HG02938 (cell line): ENCODE data around the gene ITPKB.
"Not testable (repeated sequence)": the region's sequence is repeated elsewhere in the genome, so short reads cannot be mapped to it uniquely, and the experiment has no call there.

Source experiments
- ATAC-seq: cut with Tn5 transposase; IDR thresholded peaks from one replicate; pipeline ENCODE4 v1.9.1; 2021; ENCODE audit warnings: mild to moderate bottlenecking, moderate library complexity; ENCODE audit not compliant: unreplicated experiment

The ITPKB gene

DNA sequence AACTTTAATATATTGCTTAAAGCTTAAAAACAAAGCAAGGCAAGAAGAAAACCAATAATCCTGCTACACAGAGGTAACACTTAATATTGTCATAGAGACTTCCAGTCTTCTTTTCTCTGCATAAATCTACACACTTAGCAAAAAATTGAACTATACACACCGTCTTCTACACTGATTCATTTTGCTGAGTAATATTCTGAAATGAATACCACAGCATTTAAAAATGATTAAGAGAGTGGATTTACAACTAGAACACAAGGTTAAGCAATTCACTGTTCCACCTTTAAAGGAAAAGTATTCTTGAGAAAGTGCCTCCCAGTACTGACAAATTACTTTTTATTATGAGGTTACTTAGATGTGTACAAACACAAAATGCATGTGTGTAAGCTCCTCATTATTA is 22.2 kb upstream of the ITPKB start:
- ATAC-seq, result no peak

DNA sequence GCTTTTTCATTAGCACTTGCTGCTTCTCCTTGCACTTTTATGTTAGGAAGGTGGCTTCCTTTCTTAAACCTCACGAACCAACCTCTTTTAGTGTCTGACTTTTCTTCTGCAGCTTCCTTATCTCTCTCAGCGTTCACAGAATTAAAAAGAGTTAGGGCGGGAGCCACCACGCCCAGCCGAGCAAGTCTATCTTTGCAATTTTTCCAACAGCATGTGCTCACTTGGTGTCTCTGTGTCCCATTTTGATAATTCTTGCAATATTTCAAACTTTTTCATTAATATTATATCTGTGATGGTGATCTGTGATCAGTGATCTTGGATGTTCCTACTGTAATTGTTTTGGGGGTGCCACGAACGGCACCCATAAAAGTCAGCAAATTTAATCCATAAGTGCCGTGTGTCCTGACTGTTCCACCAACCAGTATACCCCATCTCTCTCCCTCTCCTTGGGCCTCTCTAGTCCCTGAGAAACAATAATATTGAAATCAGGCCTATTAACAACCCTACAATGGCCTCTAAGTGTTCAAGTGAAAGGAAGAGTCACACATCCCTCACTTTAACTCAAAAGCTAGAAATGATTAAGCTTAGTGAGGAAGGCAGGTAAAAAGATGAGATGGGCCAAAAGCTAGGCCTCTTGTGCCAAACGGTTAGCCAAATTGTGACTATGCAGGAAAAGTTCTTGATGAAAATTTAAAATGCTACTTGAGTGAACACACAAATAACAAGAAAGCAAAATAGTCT is 15.9 kb upstream of the ITPKB start:
- no peak for ATAC-seq

DNA sequence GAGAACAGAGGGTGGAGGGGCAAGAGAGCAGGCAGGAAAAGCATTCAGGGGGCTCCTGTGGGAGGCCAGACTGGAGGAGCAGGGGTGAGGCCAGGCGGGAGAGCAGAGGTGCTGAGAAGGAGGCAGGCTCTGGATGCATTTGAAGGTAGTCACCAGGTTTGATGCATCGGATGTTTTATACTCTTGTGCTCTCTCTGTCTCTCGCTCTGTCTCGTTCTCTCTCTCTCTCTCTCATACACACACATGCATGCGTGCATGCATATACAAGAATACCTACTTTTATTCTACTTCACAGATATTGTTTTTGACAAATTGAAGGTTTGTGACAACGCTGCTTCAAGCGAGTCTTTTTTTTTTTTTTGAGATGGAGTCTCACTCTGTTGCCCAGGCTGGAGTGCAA is 15.0 kb upstream of the ITPKB start:
- ATAC-seq, result no peak

DNA sequence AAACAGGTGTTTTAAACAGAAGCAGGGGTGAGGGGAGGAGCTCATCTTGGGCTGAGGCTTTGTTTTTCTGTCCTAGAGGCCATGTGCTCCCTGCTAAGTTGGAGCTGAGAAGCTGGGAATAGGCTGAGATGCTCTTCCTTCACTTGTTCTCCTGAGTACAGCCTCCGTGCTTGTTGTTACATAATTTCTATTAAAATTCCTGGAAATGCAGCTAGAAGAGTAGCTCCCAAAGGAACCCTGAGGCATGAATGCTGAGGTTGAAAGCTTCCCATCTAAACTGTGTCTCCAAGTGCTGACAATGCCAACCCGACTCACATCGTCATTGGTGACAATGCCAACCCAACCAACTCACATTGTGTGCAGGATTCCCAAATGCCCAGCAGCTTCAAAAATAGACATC is 12.6 kb upstream of the ITPKB start:
- no peak for ATAC-seq

DNA sequence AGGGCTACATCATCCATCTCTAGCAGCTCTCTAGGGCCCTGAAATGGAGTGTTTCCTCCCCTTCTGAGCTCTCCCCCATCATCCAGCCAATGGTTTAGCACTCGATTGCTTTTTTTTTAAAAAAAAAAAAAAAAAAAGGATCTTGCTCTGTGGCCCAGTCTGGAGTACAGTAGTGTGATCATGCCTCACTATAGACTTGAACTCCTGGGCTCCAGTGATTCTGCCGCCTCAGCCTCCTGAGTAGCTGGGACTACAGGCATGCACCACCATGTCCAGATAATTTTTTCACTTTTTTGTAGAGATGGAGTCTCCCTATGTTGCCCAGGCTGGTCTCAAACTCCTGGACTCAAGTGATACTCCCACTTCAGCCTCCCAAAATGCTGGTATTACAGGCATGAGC is 12.1 kb upstream of the ITPKB start:
- ATAC-seq, result no peak

DNA sequence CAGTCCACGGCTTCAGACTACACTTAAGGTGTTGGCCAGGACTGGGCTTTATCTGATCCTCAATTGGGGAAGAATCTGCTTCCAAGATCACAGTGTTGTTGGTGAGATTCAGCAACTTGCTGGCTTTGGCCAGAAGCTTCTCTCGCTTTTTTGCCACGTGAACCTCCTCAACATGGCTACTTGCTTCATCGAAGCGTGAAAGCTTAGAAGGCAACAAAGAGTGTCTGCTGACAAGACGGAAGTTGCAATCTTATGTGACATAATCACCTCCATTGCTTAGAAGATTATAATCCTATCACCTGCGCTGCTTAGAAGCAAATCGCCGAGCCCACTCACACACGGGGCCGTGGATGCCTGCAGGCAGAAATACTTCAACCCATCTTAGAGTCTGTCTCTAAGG is 10.4 kb upstream of the ITPKB start:
- no peak for ATAC-seq

DNA sequence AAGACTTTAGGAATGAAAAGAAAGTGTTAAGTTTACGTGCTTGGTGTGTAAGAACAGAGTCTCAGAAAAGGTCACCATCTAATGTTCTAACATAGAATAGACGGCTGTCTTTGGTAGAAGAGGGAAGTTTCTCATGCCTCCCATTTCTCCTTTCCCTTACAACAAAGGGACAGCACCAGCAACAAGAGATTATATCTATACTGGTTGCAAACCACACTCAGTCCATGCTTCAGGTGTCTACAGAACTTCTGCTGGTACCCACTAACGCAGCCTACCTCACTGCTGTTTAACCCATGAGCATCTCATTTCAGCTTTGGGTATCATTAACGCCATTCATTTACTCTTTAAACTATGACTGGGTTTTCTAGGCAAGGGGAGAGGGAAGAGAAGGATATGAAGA is 9.2 kb upstream of the ITPKB start:
- ATAC-seq, result no peak

DNA sequence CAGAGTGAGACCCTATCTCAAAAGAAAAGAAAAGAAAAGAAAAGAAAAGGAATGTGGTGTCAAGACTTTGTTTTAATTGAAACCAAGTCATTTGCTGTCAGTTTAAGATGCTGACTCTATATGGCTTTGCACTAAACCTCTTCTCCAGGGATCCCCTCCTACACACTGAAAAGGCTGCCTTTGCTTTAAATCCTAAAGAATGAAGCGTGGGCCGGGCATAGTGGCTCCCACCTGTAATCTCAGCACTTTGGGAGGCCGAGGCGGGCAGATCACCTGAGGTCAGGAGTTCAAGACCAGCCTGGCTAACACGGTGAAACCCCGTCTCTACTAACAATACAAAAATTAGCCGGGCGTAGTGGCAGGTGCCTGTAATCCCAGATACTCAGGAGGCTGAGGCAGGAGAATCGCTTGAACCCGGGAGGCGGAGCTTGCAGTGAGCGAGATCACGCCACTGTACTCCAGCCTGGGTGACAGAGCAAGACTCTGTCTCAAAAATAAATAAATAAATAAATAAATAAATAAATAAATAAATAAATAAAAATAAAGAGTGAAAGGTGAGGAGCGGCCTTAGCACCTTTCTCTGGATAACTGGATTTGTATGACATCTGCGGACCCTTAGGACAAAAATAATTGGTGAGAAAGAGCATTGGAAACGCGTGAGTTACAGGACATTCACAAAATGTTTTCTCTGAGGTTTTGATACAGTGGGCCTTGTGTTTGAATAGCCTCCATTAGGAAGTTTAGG is 8.6 kb upstream of the ITPKB start:
- ATAC-seq, result not testable (repeated sequence)

DNA sequence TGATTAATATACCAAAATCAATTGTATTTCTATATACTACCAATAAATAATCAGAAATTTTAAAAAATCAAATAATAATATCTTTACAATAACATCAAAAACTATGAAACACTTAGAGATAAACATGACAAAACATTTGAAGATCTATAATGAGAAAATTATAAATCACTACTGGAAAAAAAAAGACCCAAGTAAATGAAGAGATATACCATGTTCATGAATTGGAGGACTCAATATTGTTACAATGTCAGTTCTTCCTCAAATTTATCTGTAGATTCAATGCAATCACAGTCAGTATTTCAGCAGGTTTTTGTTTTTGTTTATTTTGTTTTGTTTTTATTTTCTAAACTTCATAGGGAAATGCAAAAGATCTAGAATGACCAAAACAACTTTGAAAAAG is 4.2 kb upstream of the ITPKB start:
- no peak for ATAC-seq

DNA sequence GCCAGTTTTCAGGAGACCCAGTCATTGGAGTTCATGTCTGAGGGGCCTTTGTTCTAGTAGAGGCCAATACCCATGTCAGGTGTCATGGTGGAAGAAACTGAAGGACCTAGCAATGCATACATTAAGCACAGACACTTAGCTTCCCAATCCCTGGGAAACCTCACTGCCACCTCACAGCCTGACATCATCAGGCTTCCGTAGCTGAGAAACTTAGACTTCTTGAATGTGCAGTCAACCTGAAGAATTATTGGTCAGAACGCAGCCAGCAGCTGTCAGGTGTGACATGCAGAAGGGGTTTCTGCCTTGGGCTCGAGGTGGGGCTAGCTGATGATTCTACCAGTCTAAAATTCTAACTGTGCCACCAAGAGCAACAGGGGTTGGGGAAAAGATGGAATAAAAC is 1.9 kb upstream of the ITPKB start:
- ATAC-seq, result no peak

DNA sequence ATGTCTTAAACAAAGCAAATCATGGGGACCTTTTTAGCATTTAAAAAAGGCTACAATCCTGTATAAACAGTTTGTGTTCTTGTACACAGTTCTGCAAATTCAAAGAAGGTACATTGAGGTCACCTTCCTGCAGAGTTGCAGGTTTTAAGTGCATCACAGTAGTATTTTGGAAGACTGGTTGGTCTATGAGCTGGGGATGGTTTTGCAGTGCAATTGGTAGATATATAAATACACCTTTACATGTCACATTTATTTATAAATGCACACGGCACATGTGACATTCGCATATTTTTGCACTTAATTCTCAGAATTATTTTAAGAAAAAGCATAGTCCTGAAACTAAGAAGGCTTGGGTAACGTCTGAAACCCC is 599 bp upstream of the ITPKB start:
- no peak for ATAC-seq

DNA sequence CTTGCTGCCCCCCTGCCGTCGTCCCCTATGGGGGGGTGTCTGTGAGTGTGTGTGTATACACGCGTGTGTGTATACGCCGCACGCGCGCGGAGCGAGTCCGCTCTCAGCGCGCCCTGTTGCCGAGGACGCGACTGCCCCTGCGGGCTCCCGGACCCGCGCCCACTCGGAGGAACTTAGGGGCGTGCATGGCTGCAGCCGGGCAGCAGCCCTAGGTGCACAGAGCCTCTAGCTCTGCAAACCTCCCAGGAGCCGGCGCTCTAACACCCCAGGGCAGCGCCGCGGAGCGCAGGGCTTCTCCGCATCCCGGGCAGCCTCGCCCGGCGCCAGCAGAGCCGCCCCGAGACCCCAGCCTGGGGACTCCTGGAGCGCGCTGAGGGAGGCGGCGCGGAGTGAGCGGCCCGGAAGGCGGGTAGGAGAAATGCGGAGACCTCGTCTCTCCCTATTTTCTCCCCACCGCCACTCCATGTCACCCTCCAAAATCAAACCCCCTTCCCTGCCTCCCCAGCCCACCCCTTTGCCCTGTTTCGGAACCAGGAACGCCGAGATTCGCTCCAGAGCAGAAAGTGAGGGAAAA is 574 bp downstream of the ITPKB start:
- no peak for ATAC-seq

DNA sequence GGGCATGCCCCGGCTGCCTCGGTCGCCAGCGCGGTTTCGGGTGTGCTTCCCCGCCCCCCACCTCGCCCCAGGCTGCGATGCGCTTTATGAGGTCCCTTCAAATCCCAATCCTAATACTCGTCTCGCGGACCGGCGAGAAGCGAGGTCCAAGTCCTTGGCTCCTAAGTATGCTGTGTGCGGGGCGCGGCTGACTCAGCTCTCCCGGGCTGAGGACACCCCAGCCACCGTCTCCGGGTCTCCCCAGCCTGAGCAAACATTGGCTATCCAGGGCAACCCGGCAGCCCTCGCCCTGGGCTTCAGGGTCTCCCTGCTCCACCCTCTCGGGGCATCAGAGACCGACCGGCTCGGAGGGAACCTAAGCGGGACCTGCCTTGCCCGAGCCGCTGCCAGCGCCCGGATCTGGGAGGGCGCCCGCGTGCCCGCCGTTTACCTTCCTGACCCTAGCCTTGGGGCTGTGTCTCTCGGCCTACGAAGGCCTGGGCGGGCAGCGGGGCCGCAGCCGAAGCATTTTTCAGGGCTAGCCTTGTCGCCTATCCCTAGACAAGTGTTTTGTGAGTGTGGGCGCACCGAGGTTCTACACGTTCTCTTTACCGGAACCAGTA is 1.2 kb downstream of the ITPKB start:
- ATAC-seq, result no peak

DNA sequence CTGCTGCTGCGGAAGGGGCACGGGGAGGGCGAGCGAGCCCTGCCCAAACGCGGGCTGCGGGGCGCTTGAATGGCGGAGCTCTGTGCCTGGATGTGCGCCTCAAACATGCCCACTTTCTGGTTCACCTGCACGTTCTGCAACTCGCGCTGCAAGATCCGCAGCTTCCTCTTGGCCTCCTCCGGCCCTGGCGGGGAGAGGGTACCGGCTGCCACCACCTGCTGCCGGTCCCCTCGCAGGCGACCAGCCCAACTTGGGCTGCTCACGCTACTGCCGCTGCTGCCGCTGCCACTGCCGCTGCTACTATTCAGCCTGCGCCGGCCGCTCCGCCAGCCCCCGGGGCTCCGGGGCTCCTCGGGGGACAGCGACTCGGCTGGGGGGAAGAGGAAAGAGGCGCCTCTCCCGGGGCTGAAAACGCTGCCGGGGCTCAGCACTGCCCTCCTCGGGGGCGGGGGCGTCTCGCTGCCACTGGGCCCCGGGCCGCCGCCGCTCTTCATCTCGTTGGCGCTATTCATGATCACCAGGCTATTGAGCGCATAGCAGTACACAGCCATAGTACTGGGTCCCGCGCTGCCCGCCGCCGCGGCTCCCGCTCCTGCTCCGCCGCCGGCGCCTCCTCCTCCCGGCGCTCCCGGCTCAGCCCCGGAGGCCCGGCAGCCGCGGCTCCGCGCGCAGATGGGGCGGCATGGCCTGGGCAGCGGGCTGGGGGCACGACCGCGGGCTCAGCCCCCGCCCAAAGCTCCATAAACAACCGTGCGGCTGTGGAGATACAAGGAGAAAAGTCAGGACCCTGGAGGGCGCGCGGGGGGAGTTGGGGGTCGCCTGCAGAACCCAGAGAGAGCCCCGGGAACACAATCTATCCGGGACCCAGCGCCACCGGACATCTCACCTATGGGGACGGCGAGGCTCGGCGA is 1.9 kb downstream of the ITPKB start:
- ATAC-seq, result peak; percentile 36

DNA sequence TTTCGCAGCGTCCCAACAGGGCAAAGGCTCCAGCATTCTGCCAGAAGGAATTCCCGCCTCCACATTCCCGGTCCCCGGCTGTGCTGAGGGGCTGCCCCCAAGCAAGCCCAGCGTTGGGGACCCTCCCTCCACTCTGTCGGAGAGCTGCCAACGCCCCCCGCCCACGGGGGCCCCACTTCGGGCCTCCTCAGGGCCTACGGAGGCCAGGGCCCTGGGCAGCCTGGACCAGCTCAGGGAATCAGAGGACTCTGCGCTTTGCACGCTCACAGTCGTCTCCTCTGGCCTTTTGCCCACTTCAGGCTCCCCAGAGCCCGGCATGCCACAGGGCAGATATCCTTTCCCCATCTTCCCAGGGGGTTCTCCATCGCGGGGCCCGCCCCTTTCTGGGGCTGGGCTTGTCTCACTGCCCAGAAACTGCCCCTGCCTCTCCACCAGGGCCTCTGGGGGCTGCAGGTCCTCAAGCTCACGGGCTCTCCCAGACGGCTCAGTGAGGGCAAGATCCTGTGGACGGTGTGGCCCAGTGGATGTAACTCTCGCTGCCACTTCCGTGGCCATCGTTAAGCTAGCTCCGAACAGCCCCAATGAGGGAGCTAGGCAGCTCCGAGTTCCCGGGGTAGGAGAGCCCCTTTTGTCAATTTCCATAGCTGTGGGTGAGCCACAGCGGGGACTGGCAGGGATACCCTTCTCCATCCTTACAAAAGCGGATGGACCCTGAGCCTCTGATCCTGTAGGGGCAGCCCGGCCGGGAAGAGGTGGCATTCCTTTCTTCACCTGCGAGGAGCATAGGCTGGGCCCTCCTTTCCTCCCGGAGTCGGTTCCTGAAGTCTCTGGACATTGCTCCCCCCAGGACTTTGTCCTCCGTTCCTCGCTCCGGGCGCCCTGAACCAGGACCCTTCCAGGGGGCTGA is 2.8 kb downstream of the ITPKB start:
- no peak for ATAC-seq

DNA sequence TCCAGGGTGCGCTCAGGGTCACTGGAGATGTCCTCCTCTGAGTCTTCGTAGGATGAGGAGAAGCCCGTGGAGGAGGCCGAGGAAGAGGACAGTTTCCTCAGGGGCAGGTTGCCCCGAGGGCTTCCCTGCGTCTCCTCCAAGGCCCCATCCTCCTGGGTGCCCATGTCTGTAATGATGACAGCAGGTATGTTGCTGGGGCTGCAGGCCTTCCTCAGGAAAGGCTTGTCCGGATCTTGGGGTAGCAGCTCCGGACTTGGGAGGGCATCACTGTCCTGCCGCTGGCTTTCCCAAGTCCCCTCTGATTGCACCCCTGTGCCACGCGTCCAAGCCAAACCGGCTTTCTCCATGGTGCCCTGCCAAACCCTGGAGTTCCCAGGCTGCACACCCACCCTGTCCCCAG is 3.5 kb downstream of the ITPKB start:
- ATAC-seq, result no peak

DNA sequence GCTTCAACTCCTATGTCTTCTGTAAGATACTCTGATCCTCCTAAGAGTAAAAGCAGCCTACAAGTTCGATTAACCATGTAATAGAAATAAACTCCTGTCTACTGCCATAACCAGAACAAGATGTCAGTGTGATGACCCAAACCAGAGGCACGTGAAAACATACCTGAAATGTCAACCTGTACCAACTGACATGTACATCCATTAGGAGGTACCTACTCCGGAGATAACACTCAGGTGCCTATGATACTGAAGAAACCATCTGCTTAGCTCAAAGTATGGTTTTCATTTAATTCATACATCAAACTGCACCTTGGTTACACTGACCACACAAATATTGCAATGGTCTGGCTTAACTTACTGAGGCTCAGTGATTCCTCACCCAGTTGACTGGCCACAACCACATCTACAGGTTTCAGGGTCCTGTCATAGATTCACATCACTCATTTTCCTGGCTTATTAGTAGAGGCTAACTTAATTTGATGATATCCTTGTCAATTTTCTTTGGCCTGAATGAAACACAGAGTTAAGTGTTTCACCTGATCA is 4.4 kb downstream of the ITPKB start:
- no peak for ATAC-seq

DNA sequence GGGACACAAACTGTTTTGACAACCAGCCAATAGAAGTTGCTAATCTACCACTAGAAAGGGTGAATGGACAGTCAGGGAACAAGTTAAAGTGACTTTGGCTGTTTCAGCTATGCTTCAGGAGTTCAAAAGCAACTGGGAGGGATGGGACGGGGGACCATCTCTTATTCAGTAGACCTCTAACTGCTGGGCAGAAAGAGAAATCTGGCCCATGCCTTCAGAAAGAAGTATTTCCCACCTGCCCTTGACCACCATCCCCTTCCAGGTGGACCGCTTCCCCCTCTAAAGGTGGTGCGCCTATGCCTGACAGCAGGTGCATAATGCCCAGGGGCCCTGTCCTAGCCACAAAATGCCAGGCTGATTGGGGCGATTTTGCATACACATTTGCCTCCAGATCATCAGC is 5.2 kb downstream of the ITPKB start:
- ATAC-seq, result no peak

DNA sequence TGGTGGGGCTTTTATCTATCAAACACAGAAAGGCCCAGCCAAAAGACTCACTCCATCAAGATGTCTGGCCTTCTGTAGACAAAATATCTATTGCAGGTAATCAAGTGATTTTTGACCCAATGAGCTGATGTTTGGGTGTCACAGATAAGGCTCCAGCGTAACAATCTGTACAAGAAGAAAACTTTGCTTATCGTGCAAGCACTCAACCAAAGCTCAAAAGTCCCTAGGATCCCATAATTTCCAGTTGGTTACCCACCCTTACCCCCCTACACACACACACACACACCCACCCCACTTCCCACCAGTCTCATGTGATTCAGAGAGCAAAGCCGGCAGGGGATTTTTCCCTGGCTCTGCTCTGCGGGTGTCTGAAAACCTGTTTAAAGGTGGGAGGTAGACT is 5.8 kb downstream of the ITPKB start:
- ATAC-seq, result no peak

DNA sequence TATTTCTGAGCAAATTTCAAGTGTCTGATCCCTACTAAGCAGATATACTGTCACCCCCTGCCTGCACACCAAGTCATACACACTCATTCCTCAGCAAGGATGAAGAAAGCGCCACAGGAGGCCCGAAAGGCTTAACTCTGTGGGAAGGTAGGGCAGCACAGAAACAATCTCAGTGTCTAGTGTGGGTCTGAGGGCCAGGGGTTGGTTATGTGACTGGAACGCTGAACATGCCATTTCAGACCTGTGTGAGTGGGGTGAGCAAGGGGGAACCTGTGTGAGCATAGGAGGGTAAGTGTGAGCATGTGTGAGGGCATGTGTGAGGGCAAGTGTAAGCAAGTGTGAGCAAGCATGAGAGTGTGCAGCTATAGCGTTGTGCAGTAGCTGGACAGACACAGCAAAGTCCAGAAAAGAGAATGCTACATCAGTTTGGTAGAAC is 6.2 kb downstream of the ITPKB start:
- no peak for ATAC-seq
